Panc1 (cell line): ENCODE measurements around the gene DSCAML1. TPM values are rescaled to one million over a fixed set of nuclear protein-coding genes. Genes with fewer than 3 reads are reported as not detected.
A peak's percentile ranks its signal among the peaks of the same experiment; 100 is the strongest.

Experiments used
- ATAC-seq: fragments of 200-7000 bp; cut with Tn5 transposase; 2 replicates; pipeline ENCODE4 v1.9.1; 2020; ENCODE audit warnings: mild to moderate bottlenecking, moderate library complexity
- BruUV-seq: library from RNA; stranded (reverse); fragments of 400-500 nt; replicated peaks from 2 replicates; lab custom pipeline; 2021; lab: Mats Ljungman, UMichigan
- CTCF ChIA-PET: fragments of 300-600 bp; sonication (Branson Sonifier 250); formaldehyde crosslinking; loops from one replicate; lab custom pipeline; 2022; ENCODE audit warnings: antibody characterized with exemption; lab: Charles Lee
- POLR2A ChIA-PET: fragments of 300-600 bp; sonication (Branson Sonifier 250); formaldehyde crosslinking; loops from one replicate; lab custom pipeline; 2022; ENCODE audit warnings: antibody characterized with exemption; lab: Charles Lee
- DNase-seq: peaks from one replicate; pipeline ENCODE4 v3.0.0-alpha.2; 2010; ENCODE audit warnings: low read depth, low spot score
- H3K27ac ChIP-seq: 2 replicates; pipeline ENCODE4 v1.5.1; 2011; ENCODE audit warnings: mild to moderate bottlenecking, low read length, inconsistent platforms
- H3K27me3 ChIP-seq: fragments of 200-500 bp; sonication (Bioruptor generic); 2 replicates; pipeline ENCODE4 v1.6.0; 2014; ENCODE audit warnings: low read length, inconsistent platforms; ENCODE audit not compliant: control insufficient read depth, insufficient read depth
- H3K36me3 ChIP-seq: fragments of 200-500 bp; sonication (Bioruptor generic); 2 replicates; pipeline ENCODE4 v1.5.1; 2014; ENCODE audit warnings: inconsistent platforms, mild to moderate bottlenecking, low read length, moderate library complexity; ENCODE audit not compliant: control insufficient read depth, insufficient read depth
- H3K4me1 ChIP-seq: 2 replicates; pipeline ENCODE4 v1.5.1; 2011; ENCODE audit warnings: inconsistent platforms, mild to moderate bottlenecking, low read length, moderate library complexity; ENCODE audit not compliant: control insufficient read depth, insufficient read depth
- H3K4me3 ChIP-seq, 2 experiments: 2 replicates each; pipeline ENCODE4 v1.5.1; 2011 to 2012; ENCODE audit warnings: low read depth in 2 of 2, low read length in 2 of 2, mild to moderate bottlenecking in 2 of 2, inconsistent platforms in 1 of 2, moderate library complexity in 1 of 2
- H3K9me3 ChIP-seq: fragments of 200-500 bp; sonication (Bioruptor generic); 2 replicates; pipeline ENCODE4 v1.5.1; 2014; ENCODE audit warnings: low read depth, mild to moderate bottlenecking, inconsistent platforms, low read length, moderate library complexity; ENCODE audit not compliant: control insufficient read depth, insufficient read depth
- CTCF ChIP-seq: fragments of 450-650 bp; IDR thresholded peaks from 2 replicates; pipeline ENCODE4 v1.5.1; 2017; ENCODE audit warnings: mild to moderate bottlenecking
- POLR2AphosphoS5 ChIP-seq: IDR thresholded peaks from 2 replicates; pipeline ENCODE4 v1.6.1; 2012; ENCODE audit warnings: mild to moderate bottlenecking, low read depth, low read length, moderate library complexity
- REST ChIP-seq, 2 experiments: IDR thresholded peaks; 2 replicates each; pipeline ENCODE4 v1.6.1; 2011 to 2012; ENCODE audit warnings: low read depth in 2 of 2, control low read depth in 1 of 2, low read length in 1 of 2, mild to moderate bottlenecking in 1 of 2, moderate library complexity in 1 of 2; ENCODE audit not compliant: insufficient read depth in 1 of 2
- SIN3A ChIP-seq: IDR thresholded peaks from 2 replicates; pipeline ENCODE4 v1.6.1; 2012; ENCODE audit warnings: low read depth, mild to moderate bottlenecking, low read length, moderate library complexity, borderline replicate concordance; ENCODE audit not compliant: insufficient read depth
- TCF7L2 ChIP-seq: IDR thresholded peaks from 2 replicates; pipeline ENCODE4 v1.6.1; 2011; ENCODE audit warnings: mild to moderate bottlenecking, low read depth, low read length, inconsistent platforms
- in situ Hi-C: cut with HindIII; loops from 2 replicates; pipeline ENCODE4 v1.10.0; 2016; ENCODE audit warnings: low sequenced_read_pairs, low pct_unique_long_range_greater_than_20kb
- intact Hi-C: fragments of 100-400 bp; cut with micrococcal nuclease; formaldehyde crosslinking; loops from one replicate; pipeline ENCODE4 v1.10.0; 2022; ENCODE audit not compliant: unreplicated experiment
- total RNA-seq: library from RNA; stranded (reverse); gene quantifications from one replicate; pipeline ENCODE4 v1.2.1, GENCODE V29; 2021; ENCODE audit not compliant: unreplicated experiment

The DSCAML1 gene
- total RNA-seq, 1 experiment from 2014 or later = 1.6 TPM

- H3K9me3 ChIP-seq = no peaks in the 10 kb centered on the region
- no peak overlapping the region for H3K4me3 ChIP-seq
- no peak for ATAC-seq
- intact Hi-C loops (no loop called here), in situ Hi-C loops (no loop called here)
- POLR2A ChIA-PET = no interaction called here
- H3K27ac ChIP-seq = no peak overlapping the region
- no TSS peak for BruUV-seq
- no peak for DNase-seq
- no peaks in the 10 kb centered on the region for H3K4me1 ChIP-seq
- no peaks in the 10 kb centered on the region for H3K36me3 ChIP-seq
- CTCF ChIA-PET = no interaction called here
- no peak for TF ChIP-seq POLR2AphosphoS5
- TF ChIP-seq TCF7L2 = no peak
- no peak for TF ChIP-seq CTCF
- TF ChIP-seq SIN3A = no peak
- TF ChIP-seq REST (IDR thresholded peaks at IDR 0.05; ENCODE audit: insufficient read depth in 1 of 2, low read depth in 2 of 2, low read length in 1 of 2) = no peak
- H3K27me3 ChIP-seq = no peaks in the 10 kb centered on the region; the same call in 1 of the 2 replicates
Measured at GRCh38 chr11:117470576-117470975, 326.4 kb downstream of the DSCAML1 start.

- in situ Hi-C loops (no loop called here), intact Hi-C loops (no loop called here)
- Histone ChIP-seq H3K27me3 (no peaks in the 10 kb centered on the region; the same call in 1 of the 2 replicates), H3K27ac (no peak overlapping the region), H3K4me1 (no peaks in the 10 kb centered on the region), H3K9me3 (no peaks in the 10 kb centered on the region), H3K36me3 (no peaks in the 10 kb centered on the region), H3K4me3 (no peak overlapping the region)
- ATAC-seq (peak; percentile 67), DNase-seq (no peak)
- POLR2A ChIA-PET = no interaction called here
- no TSS peak for BruUV-seq
- TF ChIP-seq SIN3A = no peak
- TF ChIP-seq REST (IDR thresholded peaks at IDR 0.05; ENCODE audit: insufficient read depth in 1 of 2, low read depth in 2 of 2, low read length in 1 of 2) = no peak
- TF ChIP-seq POLR2AphosphoS5 = no peak
- TF ChIP-seq CTCF = no peak; the same call in 1 of the 2 replicates
- CTCF ChIA-PET = interaction anchor here (1.0 kb wide), 1 partner anchor 43 kb away, joined by 4 read pairs; no protein-coding TSS in a partner anchor
Measured at GRCh38 chr11:117468888-117469287, 328.1 kb downstream of the DSCAML1 start.
